Measurements from ENCODE around the gene CERS1.

- no peak for TF ChIP-seq EZH2 (IDR thresholded peaks at IDR 0.05; ENCODE audit: borderline replicate concordance, low read depth, low read length, severe bottlenecking)
- no peak for TF ChIP-seq CTCF (IDR thresholded peaks at IDR 0.05; ENCODE audit: borderline replicate concordance, extremely low read depth, low read length, poor library complexity, severe bottlenecking)
Measured at GRCh38 chr19:18862976-18863842, 32.7 kb downstream of the CERS1 start.

All from DND-41 (cell line).